HG02840 (cell line): ENCODE measurements around the gene LGR4.
"Not testable (repeated sequence)": the region's sequence is repeated elsewhere in the genome, so short reads cannot be mapped to it uniquely, and the experiment has no call there.

Experiments
- ATAC-seq: cut with Tn5 transposase; IDR thresholded peaks from one replicate; pipeline ENCODE4 v1.9.1; 2021; ENCODE audit warnings: mild to moderate bottlenecking, moderate library complexity, moderate number of reproducible peaks; ENCODE audit not compliant: unreplicated experiment, low FRiP score

Gene LGR4, protein sequence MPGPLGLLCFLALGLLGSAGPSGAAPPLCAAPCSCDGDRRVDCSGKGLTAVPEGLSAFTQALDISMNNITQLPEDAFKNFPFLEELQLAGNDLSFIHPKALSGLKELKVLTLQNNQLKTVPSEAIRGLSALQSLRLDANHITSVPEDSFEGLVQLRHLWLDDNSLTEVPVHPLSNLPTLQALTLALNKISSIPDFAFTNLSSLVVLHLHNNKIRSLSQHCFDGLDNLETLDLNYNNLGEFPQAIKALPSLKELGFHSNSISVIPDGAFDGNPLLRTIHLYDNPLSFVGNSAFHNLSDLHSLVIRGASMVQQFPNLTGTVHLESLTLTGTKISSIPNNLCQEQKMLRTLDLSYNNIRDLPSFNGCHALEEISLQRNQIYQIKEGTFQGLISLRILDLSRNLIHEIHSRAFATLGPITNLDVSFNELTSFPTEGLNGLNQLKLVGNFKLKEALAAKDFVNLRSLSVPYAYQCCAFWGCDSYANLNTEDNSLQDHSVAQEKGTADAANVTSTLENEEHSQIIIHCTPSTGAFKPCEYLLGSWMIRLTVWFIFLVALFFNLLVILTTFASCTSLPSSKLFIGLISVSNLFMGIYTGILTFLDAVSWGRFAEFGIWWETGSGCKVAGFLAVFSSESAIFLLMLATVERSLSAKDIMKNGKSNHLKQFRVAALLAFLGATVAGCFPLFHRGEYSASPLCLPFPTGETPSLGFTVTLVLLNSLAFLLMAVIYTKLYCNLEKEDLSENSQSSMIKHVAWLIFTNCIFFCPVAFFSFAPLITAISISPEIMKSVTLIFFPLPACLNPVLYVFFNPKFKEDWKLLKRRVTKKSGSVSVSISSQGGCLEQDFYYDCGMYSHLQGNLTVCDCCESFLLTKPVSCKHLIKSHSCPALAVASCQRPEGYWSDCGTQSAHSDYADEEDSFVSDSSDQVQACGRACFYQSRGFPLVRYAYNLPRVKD

DNA sequence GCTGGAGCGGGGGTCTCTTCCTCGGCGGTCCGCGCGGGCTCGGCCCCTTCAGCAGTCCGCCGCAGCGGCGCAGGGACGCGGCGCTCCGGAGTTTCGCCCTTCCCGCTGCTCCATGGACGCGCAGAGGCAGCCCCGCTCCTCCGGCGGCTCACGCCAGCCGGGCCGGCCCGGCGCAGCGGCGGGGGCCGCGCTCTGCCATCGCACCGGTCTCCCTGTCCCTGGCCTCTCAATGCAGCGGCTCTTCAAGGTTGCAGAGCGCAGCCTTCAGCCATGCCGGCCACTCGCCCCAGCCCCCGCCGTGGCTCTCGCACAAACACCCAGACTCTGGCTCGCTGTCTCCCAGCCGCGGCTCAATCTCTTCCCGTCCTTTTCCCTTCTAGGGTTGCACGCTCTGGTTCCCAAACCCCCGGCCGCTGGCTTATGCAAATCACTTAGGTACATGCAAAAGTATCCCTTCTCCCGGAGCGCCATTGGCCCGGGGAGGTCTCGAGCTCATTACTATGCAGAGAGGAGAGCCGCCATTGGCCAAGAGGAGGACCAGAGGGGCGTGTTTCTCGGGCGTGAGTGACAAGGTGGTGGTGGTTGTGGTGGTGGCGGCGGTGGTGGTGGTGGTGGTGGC lies at the start of gene LGR4:
LGR4 (minus strand) TSS at position 393 of the 619 bp plus-strand sequence. CDS start 488 bp downstream, outside the sequence.
- peak; percentile 81 for ATAC-seq

DNA sequence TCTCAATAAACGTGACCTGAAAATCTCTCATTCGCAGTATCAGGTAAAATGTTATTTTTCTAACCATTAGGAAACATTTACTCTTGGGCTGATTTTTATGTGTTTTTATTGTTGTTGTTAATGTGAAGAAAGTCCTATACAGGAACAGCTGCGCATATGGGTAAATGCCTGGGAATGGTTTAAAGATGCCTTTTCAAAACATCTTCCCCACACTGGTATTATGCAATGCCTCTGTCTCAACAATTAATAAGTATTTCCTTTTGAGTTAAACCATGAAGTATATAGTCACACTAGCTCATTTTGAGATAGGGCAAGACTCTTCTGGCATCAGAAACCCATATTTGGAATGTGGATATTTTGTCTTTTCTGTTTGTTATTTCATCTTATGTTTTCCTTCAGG lies 47.6 kb upstream of the LGR4 start:
- no peak for ATAC-seq

DNA sequence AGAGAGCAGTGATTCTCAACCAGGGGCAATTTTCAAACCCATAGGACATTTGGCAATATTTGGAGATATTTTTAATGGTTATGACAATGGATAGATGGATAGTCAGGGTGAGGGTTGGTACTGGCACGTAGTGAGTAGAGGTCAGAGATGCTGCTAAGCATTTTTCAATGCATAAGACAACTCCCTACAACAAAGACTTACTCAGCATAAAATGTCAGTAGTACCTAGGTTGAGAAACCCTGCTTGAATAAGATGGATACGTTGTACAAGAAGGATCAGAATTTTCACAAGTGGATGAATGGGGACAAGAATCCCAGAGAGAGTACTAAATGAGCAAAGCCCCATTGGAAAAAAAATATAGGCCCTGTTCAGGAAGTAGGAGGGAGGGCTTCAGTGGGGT lies 45.9 kb upstream of the LGR4 start:
- ATAC-seq = no peak

DNA sequence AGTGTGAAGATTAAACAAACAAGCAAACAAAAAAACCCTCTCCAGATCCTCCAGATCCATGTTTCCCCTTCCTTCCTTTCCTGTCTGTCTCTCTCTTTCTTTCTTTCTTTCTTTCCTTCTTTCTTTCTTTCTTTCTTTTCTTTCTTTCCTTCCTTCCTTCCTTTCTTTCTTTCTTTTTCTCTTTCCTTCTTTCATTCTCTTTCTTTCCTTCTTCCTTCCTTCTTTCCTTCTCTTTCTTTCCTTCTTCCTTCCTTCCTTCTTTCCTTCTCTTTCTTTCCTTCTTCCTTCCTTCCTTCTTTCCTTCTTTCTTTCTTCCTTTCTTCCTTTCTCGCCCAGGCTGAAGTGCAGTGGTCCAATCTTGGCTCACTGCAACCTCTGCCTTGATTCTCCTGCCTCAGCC lies 44.9 kb upstream of the LGR4 start:
- ATAC-seq = not testable (repeated sequence)

DNA sequence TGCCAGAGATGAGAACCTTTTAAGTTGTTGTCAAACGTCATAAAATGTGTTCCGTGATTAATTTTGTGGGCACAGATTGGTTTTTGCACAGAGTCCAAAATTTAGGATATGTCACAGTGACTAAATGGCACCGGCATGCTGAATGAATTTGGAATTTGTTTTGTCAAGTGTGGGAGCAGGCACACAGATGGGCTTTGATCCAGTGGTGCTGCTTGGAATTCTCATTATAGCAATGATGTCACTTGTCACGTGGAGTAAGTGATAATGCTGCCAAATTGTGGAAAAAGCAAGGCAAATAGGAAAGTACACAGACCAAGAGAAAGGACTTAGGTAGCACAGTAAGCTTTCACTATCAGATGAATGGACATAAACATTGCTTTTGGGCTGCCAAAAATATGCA lies 42.0 kb upstream of the LGR4 start:
- ATAC-seq = no peak

DNA sequence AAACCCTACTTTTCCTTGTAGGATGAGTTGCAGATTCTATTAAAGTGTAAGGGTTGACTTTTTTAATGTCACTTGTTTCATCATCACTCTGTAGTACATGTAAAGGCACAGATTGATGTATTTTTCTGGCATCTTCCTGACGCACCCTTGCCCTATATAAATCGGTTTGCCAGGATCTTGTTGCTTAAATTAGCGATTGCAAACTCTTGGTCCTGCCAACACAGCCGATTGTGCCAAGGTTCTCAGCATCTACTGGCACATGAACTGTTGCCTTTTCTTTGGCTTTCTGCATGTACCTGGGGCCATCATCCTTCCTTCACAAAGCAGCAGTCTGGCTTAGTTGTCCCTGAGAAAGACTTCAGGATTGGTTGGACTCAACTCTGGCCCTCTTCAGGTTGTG lies 41.5 kb upstream of the LGR4 start:
- no peak for ATAC-seq

DNA sequence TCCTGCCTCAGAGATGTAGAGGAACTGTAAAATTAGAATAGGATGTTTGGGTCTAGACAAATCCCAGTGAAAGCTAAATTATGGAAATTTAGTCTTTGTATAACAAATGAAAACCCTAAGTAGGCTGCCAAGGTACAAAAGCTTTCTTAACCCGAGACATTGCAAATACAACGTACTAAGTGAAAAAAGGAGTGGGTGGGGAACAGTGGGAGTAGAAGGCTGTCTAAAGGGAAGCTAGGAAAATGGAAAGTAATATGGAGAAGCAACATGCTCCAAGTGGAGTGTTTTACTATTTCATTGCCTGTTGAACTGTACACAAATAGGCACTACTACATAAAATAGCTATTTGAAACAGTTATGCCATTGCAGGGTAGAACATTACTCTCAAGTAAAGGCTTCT lies 40.8 kb upstream of the LGR4 start:
- ATAC-seq = no peak

DNA sequence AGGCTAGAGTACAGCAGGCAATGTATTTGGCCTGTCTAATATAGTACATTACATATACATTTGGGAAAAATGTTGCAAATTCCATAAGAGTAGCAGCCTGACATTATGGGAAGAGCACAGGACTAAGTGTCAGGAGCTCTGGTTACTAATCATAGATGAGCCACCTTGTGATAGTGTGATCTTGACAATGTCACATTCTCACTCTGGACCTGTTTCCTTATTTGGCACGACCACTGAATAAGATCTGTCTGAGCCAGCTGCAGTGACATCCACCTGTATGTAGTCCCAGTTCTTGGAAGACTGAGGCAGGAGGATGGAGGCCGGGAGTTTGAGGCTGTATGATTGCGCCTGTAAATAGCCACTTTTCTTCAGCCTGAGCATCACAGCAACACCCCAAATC lies 39.6 kb upstream of the LGR4 start:
- ATAC-seq = no peak

DNA sequence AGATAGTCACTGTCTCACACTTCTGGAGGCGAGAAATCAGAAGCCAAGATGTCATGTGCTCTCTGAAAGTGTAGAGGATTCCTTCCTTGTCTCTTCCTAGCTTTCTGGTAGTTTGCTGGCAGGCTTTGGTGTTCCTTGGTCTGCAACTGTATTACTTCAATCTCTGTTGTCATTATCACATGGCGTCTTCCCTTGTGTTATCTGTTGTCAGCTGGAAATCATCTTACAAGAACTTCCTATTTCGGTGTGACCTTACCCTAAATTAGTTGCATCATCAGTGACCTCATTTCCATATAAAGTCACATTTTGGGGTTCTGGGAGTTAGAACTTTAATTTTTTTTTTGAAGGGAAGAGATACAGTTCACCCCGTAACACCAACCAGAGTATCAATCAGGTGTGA lies 37.3 kb upstream of the LGR4 start:
- ATAC-seq = no peak

DNA sequence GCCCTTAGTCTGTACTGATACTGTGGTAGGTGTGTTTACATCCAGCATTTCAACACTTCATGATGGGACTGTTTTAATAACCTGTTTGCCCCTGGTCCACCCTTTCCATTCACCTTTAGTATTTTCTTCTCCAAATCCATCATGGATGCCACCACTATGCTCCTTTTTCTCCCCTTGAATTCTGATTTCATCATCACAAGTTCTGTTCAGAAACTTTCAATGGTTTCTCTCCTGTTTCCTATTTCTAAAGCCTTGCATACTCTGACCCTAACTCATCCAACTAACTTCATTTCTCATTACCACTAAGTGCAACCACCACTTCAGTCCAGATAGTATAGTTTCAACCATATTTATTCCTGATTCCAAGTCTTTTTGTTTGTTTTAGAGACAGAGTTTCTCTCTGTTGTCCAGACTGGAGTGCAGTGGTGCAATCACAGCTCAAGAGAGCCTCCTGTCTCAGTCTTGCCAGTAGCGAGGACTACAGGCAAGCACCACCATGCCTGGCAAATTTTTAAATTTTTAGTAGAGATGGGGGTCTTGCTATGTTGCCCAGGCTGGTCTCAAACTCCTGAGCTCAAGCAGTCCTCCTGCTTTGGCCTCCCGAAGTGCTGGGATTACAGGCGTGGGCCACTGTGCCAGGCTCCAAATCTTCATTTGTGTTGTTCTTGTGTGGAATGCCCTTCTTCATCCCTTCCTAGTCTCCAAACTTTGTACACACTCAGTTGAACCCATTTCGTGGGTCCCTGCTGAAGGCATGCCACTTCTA lies 35.1 kb upstream of the LGR4 start:
- no peak for ATAC-seq

DNA sequence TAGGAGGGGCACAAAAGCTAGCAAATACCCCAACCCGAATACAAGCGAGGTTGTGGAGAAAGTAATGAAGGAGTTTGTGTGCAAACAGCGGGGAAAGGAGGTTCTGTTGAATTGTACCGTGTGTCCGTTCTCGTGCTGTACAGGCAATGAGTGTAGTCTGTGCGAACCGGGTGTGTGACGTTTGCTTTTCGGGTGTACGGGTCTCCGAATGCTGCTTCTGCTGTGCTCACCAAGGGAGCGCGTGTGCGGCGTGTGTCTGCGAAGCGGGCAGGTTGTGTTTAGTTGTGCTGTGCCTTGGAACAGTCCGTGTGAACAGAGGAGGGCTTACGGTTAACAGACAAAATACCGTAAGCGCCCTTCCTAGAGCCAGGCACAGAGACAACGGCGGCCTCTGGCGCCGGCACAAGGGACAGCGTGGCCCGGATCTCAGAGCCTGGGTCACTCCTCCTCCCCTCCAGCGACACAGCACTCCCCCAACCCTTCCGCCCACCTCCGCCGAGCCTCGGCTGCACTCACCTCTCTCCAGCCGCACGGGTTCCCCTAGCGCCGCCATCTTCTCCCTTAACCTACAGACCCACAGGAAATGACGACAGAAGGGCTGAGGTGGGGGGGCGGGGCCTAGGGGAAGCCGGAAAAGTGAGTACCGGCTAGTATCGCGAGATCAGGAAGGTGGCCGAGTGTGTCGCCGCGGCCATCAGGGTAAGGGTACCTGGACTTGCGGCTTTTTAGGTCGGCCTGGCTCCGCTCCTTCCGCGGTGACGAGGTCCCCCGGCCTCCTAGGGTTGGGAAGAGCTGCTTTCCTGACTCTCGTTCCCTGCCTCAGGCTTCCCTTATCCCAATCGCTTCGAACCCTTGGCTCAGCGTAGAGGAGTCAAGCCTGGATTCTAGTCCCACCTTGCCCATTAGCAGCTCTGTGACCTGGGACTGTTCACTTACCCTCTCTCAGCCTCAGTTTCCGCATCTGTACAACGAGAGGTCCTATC lies 33.9 kb upstream of the LGR4 start, which contains the start of gene LIN7C:
LIN7C (minus strand) TSS at position 570 of the 983 bp plus-strand sequence; CDS start at position 553, 17 bp downstream.
- peak; percentile 96 for ATAC-seq

DNA sequence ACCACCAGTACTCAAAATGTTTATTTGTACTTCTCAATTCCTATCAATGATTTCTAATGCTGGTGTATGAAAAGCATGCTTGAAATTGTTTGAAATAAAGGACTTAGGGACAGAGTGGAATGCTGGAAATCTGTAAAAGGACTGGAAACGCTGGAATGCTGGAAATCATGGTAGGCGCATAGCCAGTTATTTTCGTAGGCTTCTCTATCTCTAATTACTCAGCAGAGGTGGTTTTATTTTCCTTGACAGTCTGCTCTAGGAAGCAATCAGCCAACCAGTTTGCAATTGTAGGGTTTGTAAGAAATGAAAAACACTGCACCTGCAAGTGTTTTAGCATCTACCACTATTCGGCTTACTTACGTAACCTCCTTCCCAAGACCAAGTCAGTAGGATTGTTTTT lies 33.2 kb upstream of the LGR4 start:
- ATAC-seq = peak; percentile 1

DNA sequence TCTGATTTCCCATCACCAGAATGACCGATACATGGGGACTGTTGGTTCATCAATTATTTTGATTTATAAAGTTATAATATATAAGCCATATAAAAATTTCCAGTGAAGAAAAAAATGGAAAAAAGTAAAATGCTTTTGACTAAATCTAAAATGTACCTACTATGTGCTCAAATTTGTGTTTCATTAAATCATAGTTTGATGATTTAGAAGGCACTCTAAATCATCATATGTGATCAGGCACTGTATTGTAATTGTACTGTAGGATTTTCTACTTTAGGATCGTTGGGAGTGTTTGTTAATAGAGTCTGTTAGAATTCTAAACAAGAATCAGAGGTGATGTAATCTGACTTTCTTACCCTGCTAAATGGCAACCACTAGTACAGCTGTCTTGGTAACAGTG lies 31.6 kb upstream of the LGR4 start:
- no peak for ATAC-seq

DNA sequence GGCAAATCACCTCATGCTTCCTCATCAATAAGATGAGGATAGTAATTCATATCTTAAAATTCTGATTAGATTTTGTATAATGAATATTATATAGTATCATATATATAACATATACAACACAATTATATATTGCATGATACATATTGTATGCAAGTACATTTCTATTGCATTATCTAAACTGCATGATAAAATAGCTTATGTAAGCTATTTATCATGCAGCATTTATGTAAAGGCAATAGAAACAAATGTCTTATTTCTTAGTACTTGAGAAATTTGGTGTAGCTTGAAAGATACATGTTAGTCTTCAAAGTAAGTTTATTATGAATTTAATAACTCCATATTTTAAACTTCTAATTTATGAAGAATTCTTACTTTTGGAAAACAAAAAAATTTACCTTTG lies 28.5 kb upstream of the LGR4 start:
- ATAC-seq = no peak

DNA sequence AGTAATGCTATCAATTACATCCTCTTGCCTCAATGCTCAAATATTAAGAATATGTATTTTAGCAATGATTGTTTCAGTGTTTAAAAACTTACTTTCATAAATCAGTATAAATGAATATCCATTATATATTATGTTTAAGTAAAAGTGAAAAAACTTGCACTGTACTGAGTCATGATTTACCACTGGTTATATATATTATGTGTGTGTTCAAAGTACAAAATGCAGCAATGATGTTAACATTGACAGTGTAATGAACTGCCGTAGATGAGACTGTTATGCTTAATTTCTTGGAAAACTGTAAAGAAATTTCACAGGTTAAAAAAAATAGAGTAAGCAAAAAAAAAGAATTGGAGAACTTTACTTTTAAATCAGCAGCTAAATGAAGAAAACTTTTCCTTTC lies 25.3 kb upstream of the LGR4 start:
- no peak for ATAC-seq

DNA sequence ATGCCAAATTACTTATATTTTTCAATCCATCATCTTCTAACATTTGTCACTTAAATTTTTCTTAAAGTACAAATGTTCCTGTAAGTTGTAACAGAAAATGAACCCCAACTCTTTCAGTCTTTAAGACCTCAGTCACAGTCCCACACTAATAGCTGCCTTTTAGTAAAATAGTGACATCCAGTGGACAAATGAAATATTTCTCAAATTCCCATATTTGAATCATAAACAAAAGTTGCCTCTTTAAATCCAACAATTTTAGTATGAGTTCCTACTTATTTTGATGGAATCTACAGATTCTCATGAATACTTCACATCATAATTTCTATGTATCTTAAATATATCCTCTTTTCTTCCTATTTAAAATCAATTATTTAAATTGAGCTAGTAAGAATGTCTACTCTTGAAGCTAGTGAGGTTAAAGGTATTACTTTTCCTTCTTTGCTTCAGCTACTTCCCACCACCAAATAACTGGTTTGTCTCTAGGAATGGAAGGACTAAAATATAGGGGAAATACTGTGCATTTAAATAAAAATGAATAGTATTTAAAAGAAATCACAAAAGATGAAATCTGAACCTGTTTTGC lies 24.8 kb upstream of the LGR4 start:
- peak; percentile 68 for ATAC-seq

DNA sequence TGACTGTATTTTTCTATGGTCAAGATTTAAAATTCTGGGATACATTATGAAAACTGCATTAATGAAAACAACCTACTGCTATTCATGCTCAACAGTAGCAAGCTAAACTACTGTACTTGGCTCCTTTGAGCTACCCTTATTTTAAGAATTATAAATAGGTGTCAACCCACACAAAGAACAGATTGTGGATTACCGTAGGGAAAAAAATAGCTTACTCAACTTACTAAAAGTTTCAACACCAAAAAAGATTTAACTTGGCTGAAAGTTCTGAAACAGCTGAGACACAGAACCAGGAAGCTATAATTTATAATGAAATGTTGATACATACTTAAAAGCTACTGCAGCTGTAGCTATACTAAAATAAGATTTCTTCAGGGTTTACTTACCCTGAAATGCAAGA lies 23.9 kb upstream of the LGR4 start:
- no peak for ATAC-seq

DNA sequence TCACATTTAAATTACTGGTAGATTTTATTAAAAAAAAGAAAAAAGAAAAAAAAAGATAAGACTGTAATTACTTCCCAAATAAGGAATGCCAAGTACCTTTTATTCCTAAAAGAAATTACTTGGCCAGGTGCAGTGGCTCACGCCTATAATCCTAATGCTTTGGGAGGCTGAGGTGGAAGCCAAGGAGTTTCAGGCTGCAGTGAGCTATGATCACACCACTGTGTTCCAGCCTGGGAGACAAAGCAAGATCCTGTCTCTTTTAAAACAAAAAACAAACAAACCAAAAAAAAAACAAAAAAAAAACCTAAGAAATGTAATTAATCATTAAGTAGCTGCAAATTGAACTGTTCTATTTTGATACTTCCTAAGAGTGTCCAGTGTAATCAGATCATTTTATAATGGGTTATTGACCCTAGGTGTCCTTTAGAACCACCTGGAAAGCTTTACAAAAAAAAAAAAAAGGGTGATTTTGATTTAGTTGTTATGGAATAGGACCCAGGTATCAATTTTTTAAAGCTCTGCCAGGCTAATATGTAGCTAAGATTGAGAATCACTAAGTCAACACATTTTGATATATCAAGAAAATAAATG lies 23.2 kb upstream of the LGR4 start:
- ATAC-seq = no peak
